ENCODE data around the gene PTK7.

- TF ChIP-seq EZH2 (IDR thresholded peaks at IDR 0.05; ENCODE audit: low read length, unreplicated experiment) = no peak
- TF ChIP-seq, protein P1, sequence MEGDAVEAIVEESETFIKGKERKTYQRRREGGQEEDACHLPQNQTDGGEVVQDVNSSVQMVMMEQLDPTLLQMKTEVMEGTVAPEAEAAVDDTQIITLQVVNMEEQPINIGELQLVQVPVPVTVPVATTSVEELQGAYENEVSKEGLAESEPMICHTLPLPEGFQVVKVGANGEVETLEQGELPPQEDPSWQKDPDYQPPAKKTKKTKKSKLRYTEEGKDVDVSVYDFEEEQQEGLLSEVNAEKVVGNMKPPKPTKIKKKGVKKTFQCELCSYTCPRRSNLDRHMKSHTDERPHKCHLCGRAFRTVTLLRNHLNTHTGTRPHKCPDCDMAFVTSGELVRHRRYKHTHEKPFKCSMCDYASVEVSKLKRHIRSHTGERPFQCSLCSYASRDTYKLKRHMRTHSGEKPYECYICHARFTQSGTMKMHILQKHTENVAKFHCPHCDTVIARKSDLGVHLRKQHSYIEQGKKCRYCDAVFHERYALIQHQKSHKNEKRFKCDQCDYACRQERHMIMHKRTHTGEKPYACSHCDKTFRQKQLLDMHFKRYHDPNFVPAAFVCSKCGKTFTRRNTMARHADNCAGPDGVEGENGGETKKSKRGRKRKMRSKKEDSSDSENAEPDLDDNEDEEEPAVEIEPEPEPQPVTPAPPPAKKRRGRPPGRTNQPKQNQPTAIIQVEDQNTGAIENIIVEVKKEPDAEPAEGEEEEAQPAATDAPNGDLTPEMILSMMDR (conservative IDR thresholded peaks at IDR 0.05; ENCODE audit: low read depth, low read length) = no peak
Observed at GRCh38 chr6:43077981-43078511, 1.9 kb downstream of the PTK7 start.
